ENCODE data around the gene L1CAM.

The L1CAM gene

GRCh38 chrX:153902385-153902784 lies 16.4 kb upstream of the L1CAM start:
- no peak for DNase-seq (ENCODE audit: low read depth)

- no peak for DNase-seq (ENCODE audit: low read depth)
These were observed 15.8 kb upstream of the L1CAM start for GRCh38 chrX:153901753-153902140.

- no peak for DNase-seq (ENCODE audit: low read depth)
These were observed 15.1 kb upstream of the L1CAM start for GRCh38 chrX:153900831-153901752.

GRCh38 chrX:153897899-153898298 lies 11.9 kb upstream of the L1CAM start:
- DNase-seq (ENCODE audit: low read depth): no peak

GRCh38 chrX:153889123-153889522 lies 3.1 kb upstream of the L1CAM start:
- DNase-seq (ENCODE audit: low read depth): no peak

GRCh38 chrX:153888344-153888743 lies 2.4 kb upstream of the L1CAM start:
- DNase-seq (ENCODE audit: low read depth): no peak

- DNase-seq (ENCODE audit: low read depth): no peak
These were observed 1.4 kb upstream of the L1CAM start for GRCh38 chrX:153887385-153887784.

- no peak for DNase-seq (ENCODE audit: low read depth)
These were observed 942 bp upstream of the L1CAM start for GRCh38 chrX:153886915-153887314.

- DNase-seq (ENCODE audit: low read depth): no peak
These were observed 675 bp downstream of the L1CAM start for GRCh38 chrX:153885208-153885787.

- DNase-seq (ENCODE audit: low read depth): no peak
These were observed 1.4 kb downstream of the L1CAM start for GRCh38 chrX:153884590-153884989.

- no peak for DNase-seq (ENCODE audit: low read depth)
These were observed 1.8 kb downstream of the L1CAM start for GRCh38 chrX:153884136-153884535.

GRCh38 chrX:153883163-153883843 lies 2.7 kb downstream of the L1CAM start:
- DNase-seq (ENCODE audit: low read depth): no peak

GRCh38 chrX:153882557-153882956 lies 3.4 kb downstream of the L1CAM start:
- DNase-seq (ENCODE audit: low read depth): no peak

- no peak for DNase-seq (ENCODE audit: low read depth)
These were observed 3.9 kb downstream of the L1CAM start for GRCh38 chrX:153882086-153882498.

GRCh38 chrX:153881281-153881680 lies 4.7 kb downstream of the L1CAM start:
- no peak for DNase-seq (ENCODE audit: low read depth)

GRCh38 chrX:153880440-153880815 lies 5.5 kb downstream of the L1CAM start:
- DNase-seq (ENCODE audit: low read depth): no peak

- DNase-seq (ENCODE audit: low read depth): no peak
These were observed 6.1 kb downstream of the L1CAM start for GRCh38 chrX:153879741-153880439.

GRCh38 chrX:153878969-153879653 lies 6.9 kb downstream of the L1CAM start:
- DNase-seq (ENCODE audit: low read depth): no peak

- DNase-seq (ENCODE audit: low read depth): no peak
These were observed 7.6 kb downstream of the L1CAM start for GRCh38 chrX:153878345-153878744.

- DNase-seq (ENCODE audit: low read depth): no peak
These were observed 8.3 kb downstream of the L1CAM start for GRCh38 chrX:153877571-153878261.

GRCh38 chrX:153876112-153876491 lies 9.9 kb downstream of the L1CAM start:
- DNase-seq (ENCODE audit: low read depth): no peak
